ENCODE data around the gene GALNT10.

Gene GALNT10

GRCh38 chr5:154165886-154166285 is 24.6 kb upstream of the GALNT10 start:
- H3K27ac ChIP-seq (replicated peaks) = no peak overlapping the region
- DNase-seq (ENCODE audit: low read depth in 1 of 2, low spot score in 1 of 2) = no peak
- TF ChIP-seq POLR2AphosphoS5 (IDR thresholded peaks at IDR 0.05; ENCODE audit: low read depth) = no peak
- no peak for TF ChIP-seq SPI1 (IDR thresholded peaks at IDR 0.05; ENCODE audit: borderline replicate concordance, low read depth)
- no peak for TF ChIP-seq CTCF (IDR thresholded peaks at IDR 0.05; ENCODE audit: insufficient read depth, low read length)
- no peak for TF ChIP-seq GABPA (IDR thresholded peaks at IDR 0.05; ENCODE audit: low read depth)
- no peak for TF ChIP-seq REST (IDR thresholded peaks at IDR 0.05; ENCODE audit: insufficient replicate concordance, low read depth)
- no peak overlapping the region for H3K4me3 ChIP-seq (replicated peaks; ENCODE audit: insufficient read depth, low read length)
- H3K27me3 ChIP-seq (ENCODE audit: insufficient read depth, poor library complexity, severe bottlenecking) = peaks cover 7% of the 10 kb centered on the region

- H3K27ac ChIP-seq (replicated peaks) = no peak overlapping the region
- no peak for DNase-seq (ENCODE audit: low read depth in 1 of 2, low spot score in 1 of 2)
- no peak overlapping the region for H3K4me3 ChIP-seq (replicated peaks; ENCODE audit: insufficient read depth, low read length)
- no peak for TF ChIP-seq SPI1 (IDR thresholded peaks at IDR 0.05; ENCODE audit: borderline replicate concordance, low read depth)
- no peak for TF ChIP-seq REST (IDR thresholded peaks at IDR 0.05; ENCODE audit: insufficient replicate concordance, low read depth)
- no peak for TF ChIP-seq GABPA (IDR thresholded peaks at IDR 0.05; ENCODE audit: low read depth)
- TF ChIP-seq CTCF (IDR thresholded peaks at IDR 0.05; ENCODE audit: insufficient read depth, low read length) = no peak
- TF ChIP-seq POLR2AphosphoS5 (IDR thresholded peaks at IDR 0.05; ENCODE audit: low read depth) = no peak
- peaks cover 4% of the 10 kb centered on the region for H3K27me3 ChIP-seq (ENCODE audit: insufficient read depth, poor library complexity, severe bottlenecking)
These were observed 23.4 kb upstream of the GALNT10 start for GRCh38 chr5:154166901-154167791.

GRCh38 chr5:154168395-154168794 is 22.1 kb upstream of the GALNT10 start:
- Histone ChIP-seq H3K4me3 (replicated peaks; ENCODE audit: insufficient read depth, low read length) (no peak overlapping the region), H3K27me3 (ENCODE audit: insufficient read depth, poor library complexity, severe bottlenecking) (no peaks in the 10 kb centered on the region), H3K27ac (replicated peaks) (no peak overlapping the region)
- TF ChIP-seq SPI1 (IDR thresholded peaks at IDR 0.05; ENCODE audit: borderline replicate concordance, low read depth) (no peak), GABPA (IDR thresholded peaks at IDR 0.05; ENCODE audit: low read depth) (no peak), CTCF (IDR thresholded peaks at IDR 0.05; ENCODE audit: insufficient read depth, low read length) (no peak), POLR2AphosphoS5 (IDR thresholded peaks at IDR 0.05; ENCODE audit: low read depth) (no peak), REST (IDR thresholded peaks at IDR 0.05; ENCODE audit: insufficient replicate concordance, low read depth) (no peak)
- DNase-seq (ENCODE audit: low read depth in 1 of 2, low spot score in 1 of 2) = no peak

All from HL-60 (cell line).